Measurements from ENCODE around the gene PF4V1.

The PF4V1 gene

DNA sequence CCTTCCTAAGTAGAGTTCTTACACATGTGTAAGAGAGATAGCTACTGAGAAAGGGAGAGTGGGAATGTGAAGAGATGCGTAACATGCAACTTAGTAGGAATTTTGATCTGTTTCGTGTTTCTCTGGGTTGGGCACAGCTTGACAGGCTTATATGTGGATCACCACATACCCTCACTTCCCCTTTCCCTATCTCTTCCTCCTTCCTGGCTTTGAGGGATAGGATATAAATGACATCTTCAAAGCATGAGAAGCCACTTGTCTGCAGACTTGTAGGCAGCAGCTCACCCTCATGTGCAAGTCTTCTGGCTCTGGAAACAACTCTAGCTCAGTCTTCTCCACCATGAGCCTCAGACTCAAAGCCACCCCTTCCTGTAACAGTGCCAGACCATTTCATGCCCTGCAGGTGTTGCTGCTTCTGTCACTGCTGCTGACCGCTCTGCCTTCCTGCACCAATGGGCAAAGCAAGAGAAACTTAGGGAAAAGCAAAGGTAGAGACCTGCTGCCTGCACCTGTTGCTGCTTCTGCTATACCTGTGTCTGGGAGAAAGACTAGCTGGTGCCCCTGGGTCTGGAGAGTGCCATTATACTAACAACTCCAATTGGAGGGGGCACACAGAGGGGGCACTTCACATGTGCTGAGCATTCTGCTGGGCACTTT, 5.4 kb upstream of the PF4V1 start:
- peak; percentile 48 to 66 (median 59) for DNase-seq

DNA sequence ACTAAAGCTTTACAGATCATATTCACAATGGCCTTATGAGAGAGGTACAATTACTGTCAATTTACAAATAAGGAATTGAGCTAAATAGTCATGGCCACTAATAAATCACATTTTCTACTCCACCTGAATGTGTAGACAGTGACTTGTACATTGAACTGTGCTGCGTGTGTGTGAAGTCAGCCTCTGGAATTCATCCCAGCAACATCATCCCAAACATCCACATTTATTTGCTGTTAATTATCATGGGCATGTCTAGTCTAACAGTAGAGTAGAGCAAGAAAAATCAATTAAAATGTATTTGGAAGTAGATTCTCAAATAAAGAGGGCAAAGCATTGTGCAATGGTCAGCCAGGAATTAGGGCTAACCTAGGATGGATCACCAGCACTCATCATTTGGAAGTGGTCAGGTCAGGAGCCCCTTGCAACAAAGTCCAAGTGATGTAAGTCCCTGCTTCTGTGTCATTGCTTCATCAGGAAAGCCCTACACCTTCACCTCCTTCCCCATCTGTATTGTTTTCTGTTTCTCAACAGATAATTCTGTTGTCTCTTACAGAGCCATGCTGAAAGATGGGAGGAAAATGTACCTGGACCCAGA, 4.8 kb upstream of the PF4V1 start:
- no peak for DNase-seq

GRCh38 chr4:73850261-73850970, 2.7 kb upstream of the PF4V1 start:
- no peak for DNase-seq

GRCh38 chr4:73851293-73851692, 1.8 kb upstream of the PF4V1 start:
- no peak for DNase-seq

DNA sequence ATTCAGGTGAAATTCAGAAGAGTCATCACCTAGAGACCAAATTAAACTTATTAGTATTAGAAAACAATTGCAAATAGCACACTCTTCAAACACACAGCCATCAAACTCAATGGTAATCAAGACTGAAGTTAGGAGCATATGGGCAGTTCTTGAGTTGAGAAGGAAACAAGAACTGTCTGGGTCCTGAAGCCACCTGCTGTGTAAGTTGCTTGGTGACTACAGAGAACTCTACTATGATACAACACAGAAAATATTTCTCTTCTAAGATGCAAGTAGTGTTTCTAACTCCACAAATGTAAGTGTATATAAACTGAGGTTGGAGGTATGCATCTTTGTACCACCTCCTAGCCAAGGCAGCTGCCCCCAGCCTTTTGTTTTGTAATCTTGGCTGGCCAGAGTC, 325 bp upstream of the PF4V1 start:
- no peak for DNase-seq

DNA sequence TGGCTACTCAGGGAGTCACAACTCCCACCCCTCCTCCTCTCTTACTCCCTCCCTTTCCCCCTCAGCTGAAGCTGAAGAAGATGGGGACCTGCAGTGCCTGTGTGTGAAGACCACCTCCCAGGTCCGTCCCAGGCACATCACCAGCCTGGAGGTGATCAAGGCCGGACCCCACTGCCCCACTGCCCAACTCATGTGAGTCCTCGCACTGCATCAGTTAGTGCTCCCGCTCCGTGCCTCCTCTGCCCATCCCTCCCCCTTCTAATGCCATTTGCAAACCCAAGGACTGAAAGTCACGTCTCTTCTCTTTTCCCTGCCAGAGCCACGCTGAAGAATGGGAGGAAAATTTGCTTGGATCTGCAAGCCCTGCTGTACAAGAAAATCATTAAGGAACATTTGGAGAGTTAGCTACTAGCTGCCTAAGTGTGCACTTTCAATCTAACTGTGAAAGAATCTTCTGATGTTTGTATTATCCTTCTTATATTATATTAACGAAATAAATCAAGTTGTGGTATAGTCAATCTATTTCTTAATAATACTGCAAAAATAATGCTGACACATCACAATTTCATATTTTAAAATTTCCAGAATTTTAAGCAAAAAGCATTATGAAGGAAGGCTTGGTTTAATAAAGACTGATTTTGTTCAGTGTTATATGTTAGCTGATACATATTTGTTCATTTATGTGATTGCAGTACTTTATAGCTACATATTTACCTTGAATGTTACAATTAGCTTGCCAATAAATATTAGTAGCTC, 800 bp downstream of the PF4V1 start:
- no peak for DNase-seq

DNA sequence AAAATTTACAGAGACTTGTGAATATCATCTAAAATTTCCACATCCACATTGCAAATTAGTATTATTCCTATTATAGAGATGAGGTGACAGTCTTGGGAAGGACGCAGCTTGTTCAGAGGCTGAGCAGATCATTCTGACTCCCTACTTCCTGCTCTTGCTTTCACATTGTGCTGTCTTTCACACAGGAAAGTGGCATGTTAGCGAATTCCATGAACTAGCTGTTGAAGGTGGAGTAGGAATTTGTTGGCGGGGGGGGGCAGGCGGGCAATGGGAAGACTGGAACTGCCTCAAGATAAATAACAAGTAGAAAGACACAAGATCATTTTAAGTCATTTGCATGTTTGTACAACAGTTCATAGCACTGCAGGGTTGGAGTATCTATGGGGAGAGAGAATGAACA, 2.3 kb downstream of the PF4V1 start:
- DNase-seq = no peak

DNA sequence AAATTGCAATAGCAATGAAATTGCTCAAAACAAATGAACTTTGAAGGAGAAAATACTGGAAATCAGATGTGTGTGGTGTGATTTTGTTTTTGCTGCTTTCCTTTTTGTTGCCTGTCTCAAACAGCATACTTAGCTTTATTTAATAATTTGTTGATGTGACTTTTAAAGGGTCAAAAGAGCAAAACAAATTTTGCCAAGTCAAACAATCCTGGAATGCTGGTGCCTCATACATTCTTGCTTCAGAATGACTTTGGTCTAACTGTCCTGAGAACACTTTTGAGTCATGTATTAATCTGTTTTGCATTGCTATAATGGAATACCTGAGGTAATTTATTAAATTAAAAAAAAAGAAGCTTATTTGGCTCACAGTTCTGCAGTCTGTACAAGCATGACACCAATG, 3.4 kb downstream of the PF4V1 start:
- DNase-seq = no peak

GRCh38 chr4:73859614-73860088, 6.6 kb downstream of the PF4V1 start:
- no peak for DNase-seq

- no peak for DNase-seq
Measured at GRCh38 chr4:73860181-73860580, 7.1 kb downstream of the PF4V1 start.

GRCh38 chr4:73860917-73861316, 7.8 kb downstream of the PF4V1 start:
- peak in 2 of 3 donors; percentile 84 to 92 for DNase-seq

GRCh38 chr4:73862322-73862721, 9.2 kb downstream of the PF4V1 start:
- DNase-seq = peak in 2 of 3 donors; percentile 67 to 75

- DNase-seq = no peak
Measured at GRCh38 chr4:73864365-73864764, 11.3 kb downstream of the PF4V1 start.

GRCh38 chr4:73864961-73865360, 11.9 kb downstream of the PF4V1 start:
- no peak for DNase-seq

GRCh38 chr4:73865431-73866096, 12.5 kb downstream of the PF4V1 start:
- DNase-seq = peak; percentile 65 to 86 (median 81)

GRCh38 chr4:73866246-73866645, 13.2 kb downstream of the PF4V1 start:
- no peak for DNase-seq

GRCh38 chr4:73867783-73868182, 14.7 kb downstream of the PF4V1 start:
- DNase-seq = no peak

GRCh38 chr4:73868206-73869129, 15.4 kb downstream of the PF4V1 start:
- no peak for DNase-seq

DNA sequence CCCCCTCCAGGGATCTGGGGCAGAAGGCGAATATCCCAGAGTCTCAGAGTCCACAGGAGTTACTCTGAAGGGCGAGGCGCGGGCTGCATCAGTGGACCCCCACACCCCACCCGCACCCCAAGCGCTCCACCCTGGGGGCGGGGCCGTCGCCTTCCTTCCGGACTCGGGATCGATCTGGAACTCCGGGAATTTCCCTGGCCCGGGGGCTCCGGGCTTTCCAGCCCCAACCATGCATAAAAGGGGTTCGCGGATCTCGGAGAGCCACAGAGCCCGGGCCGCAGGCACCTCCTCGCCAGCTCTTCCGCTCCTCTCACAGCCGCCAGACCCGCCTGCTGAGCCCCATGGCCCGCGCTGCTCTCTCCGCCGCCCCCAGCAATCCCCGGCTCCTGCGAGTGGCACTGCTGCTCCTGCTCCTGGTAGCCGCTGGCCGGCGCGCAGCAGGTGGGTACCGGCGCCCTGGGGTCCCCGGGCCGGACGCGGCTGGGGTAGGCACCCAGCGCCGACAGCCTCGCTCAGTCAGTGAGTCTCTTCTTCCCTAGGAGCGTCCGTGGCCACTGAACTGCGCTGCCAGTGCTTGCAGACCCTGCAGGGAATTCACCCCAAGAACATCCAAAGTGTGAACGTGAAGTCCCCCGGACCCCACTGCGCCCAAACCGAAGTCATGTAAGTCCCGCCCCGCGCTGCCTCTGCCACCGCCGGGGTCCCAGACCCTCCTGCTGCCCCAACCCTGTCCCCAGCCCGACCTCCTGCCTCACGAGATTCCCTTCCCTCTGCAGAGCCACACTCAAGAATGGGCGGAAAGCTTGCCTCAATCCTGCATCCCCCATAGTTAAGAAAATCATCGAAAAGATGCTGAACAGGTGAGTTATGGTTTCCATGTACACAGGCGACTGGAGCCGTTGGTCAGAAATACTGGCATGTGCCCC, 16.3 kb downstream of the PF4V1 start, which contains the start of gene CXCL1:
CXCL1 (plus strand) TSS at position 264 of the 926 bp plus-strand sequence; CDS start at position 342, 78 bp downstream.
- DNase-seq = peak; percentile 71 to 88 (median 83)

GRCh38 chr4:73870260-73870659, 17.2 kb downstream of the PF4V1 start:
- peak; percentile 77 to 84 (median 81) for DNase-seq

Measured in suppressor macrophage treated with lipopolysaccharide for 1 hour (primary cell).